ENCODE results near the gene NAT16.

GRCh38 chr7:101140746-101141382 lies 39.2 kb downstream of the NAT16 start:
- TF ChIP-seq CTCF (IDR thresholded peaks at IDR 0.05) (no peak), POLR2A (IDR thresholded peaks at IDR 0.05) (no peak)

Measured in uterus (tissue), 2 donors.